Fibroblast of peridontal ligament (primary cell): ENCODE data around the gene RNF150.
"Not testable (repeated sequence)": the region's sequence is repeated elsewhere in the genome, so short reads cannot be mapped to it uniquely, and the experiment has no call there.

Experiments used
- DNase-seq: peaks from one replicate; pipeline ENCODE4 v3.0.0-alpha.2; 2010; ENCODE audit errors: extremely low read depth

The RNF150 gene

GRCh38 chr4:140826701-140827027 lies 306.6 kb downstream of the RNF150 start:
- DNase-seq: no peak

GRCh38 chr4:140820520-140820919 lies 312.7 kb downstream of the RNF150 start:
- DNase-seq: not testable (repeated sequence)

- DNase-seq: no peak
Measured at GRCh38 chr4:140819610-140820009, 313.7 kb downstream of the RNF150 start.

GRCh38 chr4:140818433-140818832 lies 314.8 kb downstream of the RNF150 start:
- no peak for DNase-seq

- DNase-seq: no peak
Measured at GRCh38 chr4:140816806-140817510, 316.3 kb downstream of the RNF150 start.

GRCh38 chr4:140813804-140814203 lies 319.5 kb downstream of the RNF150 start:
- no peak for DNase-seq

- DNase-seq: no peak
Measured at GRCh38 chr4:140812916-140813315, 320.4 kb downstream of the RNF150 start.

- DNase-seq: no peak
Measured at GRCh38 chr4:140811429-140811828, 321.8 kb downstream of the RNF150 start.

- DNase-seq: not testable (repeated sequence)
Measured at GRCh38 chr4:140810591-140811169, 322.6 kb downstream of the RNF150 start.
